WTC11 (cell line): ENCODE data around the gene NPDC1. TPM values are rescaled to one million over a fixed set of nuclear protein-coding genes. Genes with fewer than 3 reads are reported as not detected.
A peak's percentile ranks its signal among the peaks of the same experiment; 100 is the strongest.

ENCODE experiments used
- ATAC-seq: fragments of 200-7000 bp; cut with Tn5 transposase; 2 replicates; pipeline ENCODE4 v1.10.0; 2021; ENCODE audit warnings: mild to moderate bottlenecking, moderate library complexity
- CTCF ChIA-PET: fragments of 300-600 bp; sonication (Branson Sonifier 250); formaldehyde crosslinking; loops from one replicate; lab custom pipeline; 2021; ENCODE audit warnings: antibody characterized with exemption; lab: Charles Lee
- POLR2A ChIA-PET: fragments of 350-600 bp; sonication (Branson Sonifier 250); formaldehyde crosslinking; loops from one replicate; lab custom pipeline; 2021; ENCODE audit warnings: antibody characterized with exemption; lab: Charles Lee
- DNase-seq: peaks from one replicate; pipeline ENCODE4 v3.0.0; 2021; ENCODE audit warnings: low spot score
- H3K27ac Mint-ChIP-seq: 2 replicates; pipeline ENCODE4 v1.8.0; 2021; ENCODE audit warnings: mixed read lengths
- H3K27me3 Mint-ChIP-seq: 2 replicates; pipeline ENCODE4 v1.8.0; 2021; ENCODE audit warnings: low read depth, mild to moderate bottlenecking, moderate library complexity, mixed read lengths
- H3K36me3 Mint-ChIP-seq: 2 replicates; pipeline ENCODE4 v1.8.0; 2021; ENCODE audit warnings: mixed read lengths
- H3K4me1 Mint-ChIP-seq: 2 replicates; pipeline ENCODE4 v1.8.0; 2022; ENCODE audit warnings: mixed read lengths
- H3K4me3 Mint-ChIP-seq: 2 replicates; pipeline ENCODE4 v1.8.0; 2021; ENCODE audit warnings: mild to moderate bottlenecking, moderate library complexity, mixed read lengths
- H3K9me3 Mint-ChIP-seq: 2 replicates; pipeline ENCODE4 v1.8.0; 2021; ENCODE audit warnings: mixed read lengths
- AFF4 ChIP-seq: sonication (generic); formaldehyde crosslinking; IDR thresholded peaks from 2 replicates; pipeline ENCODE4 v1.8.1; 2023; ENCODE audit warnings: mild to moderate bottlenecking, missing genetic modification reagents, borderline replicate concordance
- CREB1 ChIP-seq: sonication (generic); formaldehyde crosslinking; IDR thresholded peaks from 2 replicates; pipeline ENCODE4 v1.8.0; 2023; ENCODE audit warnings: mild to moderate bottlenecking, missing genetic modification reagents
- E2F5 ChIP-seq: sonication (generic); formaldehyde crosslinking; IDR thresholded peaks from 2 replicates; pipeline ENCODE4 v1.8.1; 2022; ENCODE audit warnings: mild to moderate bottlenecking, moderate library complexity, missing genetic modification reagents
- KAT7 ChIP-seq: sonication (generic); formaldehyde crosslinking; IDR thresholded peaks from 2 replicates; pipeline ENCODE4 v1.8.1; 2023; ENCODE audit warnings: missing genetic modification reagents, mild to moderate bottlenecking, borderline replicate concordance
- NR1H2 ChIP-seq: sonication (generic); formaldehyde crosslinking; IDR thresholded peaks from 2 replicates; pipeline ENCODE4 v1.9.0; 2021; ENCODE audit warnings: mild to moderate bottlenecking, moderate library complexity, missing genetic modification reagents
- NR2C2 ChIP-seq: sonication (generic); formaldehyde crosslinking; IDR thresholded peaks from 2 replicates; pipeline ENCODE4 v1.8.0; 2022; ENCODE audit warnings: mild to moderate bottlenecking, missing genetic modification reagents
- SMAD3 ChIP-seq: sonication (generic); formaldehyde crosslinking; IDR thresholded peaks from 2 replicates; pipeline ENCODE4 v1.8.0; 2022; ENCODE audit warnings: missing genetic modification reagents, mild to moderate bottlenecking, borderline replicate concordance
- TCF7 ChIP-seq: sonication (generic); formaldehyde crosslinking; IDR thresholded peaks from 2 replicates; pipeline ENCODE4 v1.8.0; 2022; ENCODE audit warnings: mild to moderate bottlenecking, low read depth, missing genetic modification reagents, moderate library complexity
- TEAD4 ChIP-seq: sonication (generic); formaldehyde crosslinking; IDR thresholded peaks from 2 replicates; pipeline ENCODE4 v1.8.0; 2022; ENCODE audit warnings: mild to moderate bottlenecking, missing genetic modification reagents
- TP53 ChIP-seq: sonication (generic); formaldehyde crosslinking; IDR thresholded peaks from 2 replicates; pipeline ENCODE4 v1.8.1; 2023; ENCODE audit warnings: mild to moderate bottlenecking, missing genetic modification reagents
- ZBTB21 ChIP-seq: sonication (generic); formaldehyde crosslinking; IDR thresholded peaks from 2 replicates; pipeline ENCODE4 v1.8.1; 2023; ENCODE audit warnings: mild to moderate bottlenecking, missing genetic modification reagents, borderline replicate concordance
- ZNF121 ChIP-seq: sonication (generic); formaldehyde crosslinking; IDR thresholded peaks from 2 replicates; pipeline ENCODE4 v1.8.0; 2023; ENCODE audit warnings: missing genetic modification reagents
- ZNF232 ChIP-seq: sonication (generic); formaldehyde crosslinking; IDR thresholded peaks from 2 replicates; pipeline ENCODE4 v1.8.0; 2022; ENCODE audit warnings: mild to moderate bottlenecking, missing genetic modification reagents
- ZNF396 ChIP-seq: fragments of 250-450 bp; sonication (Bioruptor Pico); IDR thresholded peaks from 2 replicates; pipeline ENCODE4 v1.8.0; 2021; ENCODE audit warnings: mild to moderate bottlenecking, moderate library complexity, borderline replicate concordance
- ZNF416 ChIP-seq: fragments of 250-450 bp; sonication (Bioruptor Pico); IDR thresholded peaks from 2 replicates; pipeline ENCODE4 v1.9.0; 2021; ENCODE audit warnings: mild to moderate bottlenecking, inconsistent platforms
- ZNF425 ChIP-seq: fragments of 250-450 bp; sonication (Bioruptor Pico); conservative IDR thresholded peaks from 2 replicates; pipeline ENCODE4 v1.9.0; 2021; ENCODE audit warnings: mild to moderate bottlenecking
- total RNA-seq: library from RNA; stranded (reverse); gene quantifications from 3 replicates; pipeline ENCODE4 v1.2.3, GENCODE V29; 2021
- TF ChIP-seq, protein P1 (sequence below): sonication (generic); formaldehyde crosslinking; IDR thresholded peaks from 2 replicates; pipeline ENCODE4 v1.8.0; 2022; ENCODE audit warnings: mild to moderate bottlenecking, missing genetic modification reagents
- TF ChIP-seq, protein P2 (sequence below): sonication (generic); formaldehyde crosslinking; IDR thresholded peaks from 2 replicates; pipeline ENCODE4 v1.8.1; 2023; ENCODE audit warnings: mild to moderate bottlenecking, missing genetic modification reagents
- TF ChIP-seq, protein P3 (sequence below): sonication (generic); formaldehyde crosslinking; IDR thresholded peaks from 2 replicates; pipeline ENCODE4 v1.8.0; 2022; ENCODE audit warnings: mild to moderate bottlenecking, missing genetic modification reagents

The NPDC1 gene
- total RNA-seq, 1 experiment from 2014 or later = 64.3 TPM

GRCh38 chr9:137086531-137087408 is 40.8 kb upstream of the NPDC1 start, which contains the start of gene MAN1B1 (continued):
- TF ChIP-seq E2F5 = peak; percentile 78; the same call in 1 of the 2 replicates
- TF ChIP-seq, all 79 proteins: peak for 14

DNA sequence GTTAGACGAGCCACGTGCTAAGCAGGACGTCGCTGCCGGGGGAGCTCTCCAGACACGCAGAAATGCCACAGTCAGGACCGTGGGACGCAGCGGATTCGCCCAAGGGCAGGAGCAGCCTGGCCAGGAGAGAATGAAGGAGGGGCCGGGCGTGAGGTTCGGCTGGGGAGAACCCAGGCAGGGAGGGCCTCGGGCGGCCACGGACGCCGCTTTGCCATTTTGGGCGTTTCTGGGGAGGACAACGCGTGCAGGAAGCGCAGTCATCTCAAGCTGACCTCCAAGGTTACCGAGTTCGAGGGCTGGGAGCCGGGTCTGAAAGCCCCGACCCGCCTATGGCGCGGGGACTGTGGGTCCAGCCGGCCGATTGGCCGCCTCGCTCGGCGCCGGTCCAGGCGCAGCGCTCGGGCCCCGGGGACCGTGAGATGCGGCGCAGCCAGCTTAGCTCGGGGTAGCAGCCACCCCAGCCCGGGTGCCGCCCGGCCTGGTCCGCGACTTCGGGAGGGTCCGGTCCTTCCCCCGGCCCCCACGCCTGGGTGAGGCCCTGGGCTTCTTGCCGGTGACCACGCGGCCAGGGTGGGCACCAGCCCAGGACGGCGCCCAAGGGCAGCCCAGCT is 40.0 kb upstream of the NPDC1 start:
- H3K36me3 Mint-ChIP-seq = peaks cover 6% of the 10 kb centered on the region
- peak overlapping the region; percentile 84 for H3K4me3 Mint-ChIP-seq
- ChIA-PET CTCF (interaction anchor here (0.6 to 8.7 kb wide), 21 partner anchors 8 to 337 kb away, joined by 3 to 177 read pairs (median 7); partner anchors contain the start of genes EXD3, NOXA1, NPDC1 and NRARP), POLR2A (interaction anchor here (1.0 to 2.2 kb wide), 10 partner anchors 9 to 156 kb away, joined by 3 to 21 read pairs (median 4); partner anchors contain the start of genes LRRC26, SAPCD2, TPRN and TUBB4B)
- ATAC-seq (peak; percentile 2), DNase-seq (peak; percentile 36)
- H3K9me3 Mint-ChIP-seq = no peaks in the 10 kb centered on the region
- H3K27me3 Mint-ChIP-seq = peaks cover 9% of the 10 kb centered on the region
- peaks cover 16% of the 10 kb centered on the region for H3K4me1 Mint-ChIP-seq
- TF ChIP-seq KAT7 (CRISPR knock-in tag) (0 out of 2 replicates have a peak, but pooled peaks have one; percentile 8), TEAD4 (CRISPR knock-in tag) (no peak), TCF7 (CRISPR knock-in tag) (no peak), TP53 (CRISPR knock-in tag) (no peak), SMAD3 (CRISPR knock-in tag) (peak; percentile 29; the same call in 1 of the 2 replicates)
- TF ChIP-seq, protein P1, sequence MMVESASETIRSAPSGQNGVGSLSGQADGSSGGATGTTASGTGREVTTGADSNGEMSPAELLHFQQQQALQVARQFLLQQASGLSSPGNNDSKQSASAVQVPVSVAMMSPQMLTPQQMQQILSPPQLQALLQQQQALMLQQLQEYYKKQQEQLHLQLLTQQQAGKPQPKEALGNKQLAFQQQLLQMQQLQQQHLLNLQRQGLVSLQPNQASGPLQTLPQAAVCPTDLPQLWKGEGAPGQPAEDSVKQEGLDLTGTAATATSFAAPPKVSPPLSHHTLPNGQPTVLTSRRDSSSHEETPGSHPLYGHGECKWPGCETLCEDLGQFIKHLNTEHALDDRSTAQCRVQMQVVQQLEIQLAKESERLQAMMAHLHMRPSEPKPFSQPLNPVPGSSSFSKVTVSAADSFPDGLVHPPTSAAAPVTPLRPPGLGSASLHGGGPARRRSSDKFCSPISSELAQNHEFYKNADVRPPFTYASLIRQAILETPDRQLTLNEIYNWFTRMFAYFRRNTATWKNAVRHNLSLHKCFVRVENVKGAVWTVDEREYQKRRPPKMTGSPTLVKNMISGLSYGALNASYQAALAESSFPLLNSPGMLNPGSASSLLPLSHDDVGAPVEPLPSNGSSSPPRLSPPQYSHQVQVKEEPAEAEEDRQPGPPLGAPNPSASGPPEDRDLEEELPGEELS (CRISPR knock-in tag) = 0 out of 2 replicates have a peak, but pooled peaks have one; percentile 8
- peak overlapping the region; percentile 89; the same call in 1 of the 2 replicates for H3K27ac Mint-ChIP-seq

- Mint-ChIP-seq H3K36me3 (peaks cover 5% of the 10 kb centered on the region; the same call in 1 of the 2 replicates), H3K9me3 (no peaks in the 10 kb centered on the region), H3K27me3 (peaks cover 16% of the 10 kb centered on the region), H3K4me3 (no peak overlapping the region), H3K27ac (no peak overlapping the region), H3K4me1 (peaks cover 16% of the 10 kb centered on the region)
- DNase-seq (no peak), ATAC-seq (no peak)
- POLR2A ChIA-PET = interaction anchor here (0.6 kb wide), 2 partner anchors 14 to 154 kb away, joined by 3 read pairs; no protein-coding TSS in a partner anchor
- CTCF ChIA-PET = interaction anchor here (1.2 to 8.7 kb wide), 4 partner anchors 17 to 132 kb away, joined by 3 to 177 read pairs (median 24); partner anchors contain the start of genes NPDC1 and SAPCD2
- TF ChIP-seq ZBTB21 (CRISPR knock-in tag) (no peak), ZNF232 (no peak), ZNF121 (no peak), ZNF396 (no peak), AFF4 (CRISPR knock-in tag) (no peak), NR1H2 (CRISPR knock-in tag) (no peak), NR2C2 (CRISPR knock-in tag) (no peak), ZNF425 (no peak), CREB1 (CRISPR knock-in tag) (no peak), ZNF416 (CRISPR knock-in tag) (no peak)
- TF ChIP-seq, protein P2, sequence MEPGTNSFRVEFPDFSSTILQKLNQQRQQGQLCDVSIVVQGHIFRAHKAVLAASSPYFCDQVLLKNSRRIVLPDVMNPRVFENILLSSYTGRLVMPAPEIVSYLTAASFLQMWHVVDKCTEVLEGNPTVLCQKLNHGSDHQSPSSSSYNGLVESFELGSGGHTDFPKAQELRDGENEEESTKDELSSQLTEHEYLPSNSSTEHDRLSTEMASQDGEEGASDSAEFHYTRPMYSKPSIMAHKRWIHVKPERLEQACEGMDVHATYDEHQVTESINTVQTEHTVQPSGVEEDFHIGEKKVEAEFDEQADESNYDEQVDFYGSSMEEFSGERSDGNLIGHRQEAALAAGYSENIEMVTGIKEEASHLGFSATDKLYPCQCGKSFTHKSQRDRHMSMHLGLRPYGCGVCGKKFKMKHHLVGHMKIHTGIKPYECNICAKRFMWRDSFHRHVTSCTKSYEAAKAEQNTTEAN = no peak
- TF ChIP-seq, protein P3, sequence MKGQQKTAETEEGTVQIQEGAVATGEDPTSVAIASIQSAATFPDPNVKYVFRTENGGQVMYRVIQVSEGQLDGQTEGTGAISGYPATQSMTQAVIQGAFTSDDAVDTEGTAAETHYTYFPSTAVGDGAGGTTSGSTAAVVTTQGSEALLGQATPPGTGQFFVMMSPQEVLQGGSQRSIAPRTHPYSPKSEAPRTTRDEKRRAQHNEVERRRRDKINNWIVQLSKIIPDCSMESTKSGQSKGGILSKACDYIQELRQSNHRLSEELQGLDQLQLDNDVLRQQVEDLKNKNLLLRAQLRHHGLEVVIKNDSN (CRISPR knock-in tag) = no peak
These were observed 38.5 kb upstream of the NPDC1 start for GRCh38 chr9:137084526-137084925.
